OCI-LY3 (cell line): Measurements from ENCODE around the gene XXYLT1.

ENCODE experiments used
- EZH2phosphoT487 ChIP-seq: fragments of 200-600 bp; shearing (Covaris generic); IDR thresholded peaks from 2 replicates; pipeline ENCODE4 v1.6.1; 2018; ENCODE audit warnings: antibody characterized with exemption, mixed run types, low read depth
- TF ChIP-seq, protein P1 (sequence below): fragments of 200-600, 300-600 bp; sonication (generic); IDR thresholded peaks from 2 replicates; pipeline ENCODE4 v1.5.1; 2014; ENCODE audit warnings: antibody characterized with exemption, low read length, low read depth

DNA sequence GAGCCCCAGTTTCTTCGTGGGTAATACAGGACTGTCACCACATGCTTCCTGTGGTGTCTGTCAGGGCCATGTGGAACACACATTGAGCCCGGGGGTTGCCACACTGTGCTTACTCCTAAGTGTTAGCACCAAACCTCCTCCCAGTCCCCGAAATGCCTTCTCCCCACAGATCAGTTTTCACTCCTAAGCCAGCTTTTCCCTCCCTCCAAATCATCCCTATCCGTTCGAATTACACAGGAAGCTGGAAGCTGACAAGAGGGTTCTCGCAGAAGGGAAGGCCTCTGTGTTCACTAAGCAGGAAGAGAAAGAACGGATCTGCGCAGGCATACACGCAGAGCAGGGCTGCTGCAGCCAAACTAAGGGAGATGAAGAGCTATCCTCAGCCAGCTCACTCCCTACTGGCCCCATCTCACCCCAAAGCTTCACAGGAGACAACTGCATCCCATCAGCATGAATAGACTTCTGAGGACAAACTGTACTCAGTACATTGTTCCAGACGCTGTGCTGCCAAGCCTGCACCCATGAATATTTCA is 32.3 kb downstream of the XXYLT1 start:
- TF ChIP-seq EZH2phosphoT487: no peak
- TF ChIP-seq, protein P1, sequence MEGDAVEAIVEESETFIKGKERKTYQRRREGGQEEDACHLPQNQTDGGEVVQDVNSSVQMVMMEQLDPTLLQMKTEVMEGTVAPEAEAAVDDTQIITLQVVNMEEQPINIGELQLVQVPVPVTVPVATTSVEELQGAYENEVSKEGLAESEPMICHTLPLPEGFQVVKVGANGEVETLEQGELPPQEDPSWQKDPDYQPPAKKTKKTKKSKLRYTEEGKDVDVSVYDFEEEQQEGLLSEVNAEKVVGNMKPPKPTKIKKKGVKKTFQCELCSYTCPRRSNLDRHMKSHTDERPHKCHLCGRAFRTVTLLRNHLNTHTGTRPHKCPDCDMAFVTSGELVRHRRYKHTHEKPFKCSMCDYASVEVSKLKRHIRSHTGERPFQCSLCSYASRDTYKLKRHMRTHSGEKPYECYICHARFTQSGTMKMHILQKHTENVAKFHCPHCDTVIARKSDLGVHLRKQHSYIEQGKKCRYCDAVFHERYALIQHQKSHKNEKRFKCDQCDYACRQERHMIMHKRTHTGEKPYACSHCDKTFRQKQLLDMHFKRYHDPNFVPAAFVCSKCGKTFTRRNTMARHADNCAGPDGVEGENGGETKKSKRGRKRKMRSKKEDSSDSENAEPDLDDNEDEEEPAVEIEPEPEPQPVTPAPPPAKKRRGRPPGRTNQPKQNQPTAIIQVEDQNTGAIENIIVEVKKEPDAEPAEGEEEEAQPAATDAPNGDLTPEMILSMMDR: no peak
